ENCODE data around the gene C2CD4C. TPM values are rescaled to one million over a fixed set of nuclear protein-coding genes. Genes with fewer than 3 reads are reported as not detected.

The C2CD4C gene
- total RNA-seq, 3 donors from 2014 or later: 0.17 to 1.7 (median 0.65) TPM

DNA sequence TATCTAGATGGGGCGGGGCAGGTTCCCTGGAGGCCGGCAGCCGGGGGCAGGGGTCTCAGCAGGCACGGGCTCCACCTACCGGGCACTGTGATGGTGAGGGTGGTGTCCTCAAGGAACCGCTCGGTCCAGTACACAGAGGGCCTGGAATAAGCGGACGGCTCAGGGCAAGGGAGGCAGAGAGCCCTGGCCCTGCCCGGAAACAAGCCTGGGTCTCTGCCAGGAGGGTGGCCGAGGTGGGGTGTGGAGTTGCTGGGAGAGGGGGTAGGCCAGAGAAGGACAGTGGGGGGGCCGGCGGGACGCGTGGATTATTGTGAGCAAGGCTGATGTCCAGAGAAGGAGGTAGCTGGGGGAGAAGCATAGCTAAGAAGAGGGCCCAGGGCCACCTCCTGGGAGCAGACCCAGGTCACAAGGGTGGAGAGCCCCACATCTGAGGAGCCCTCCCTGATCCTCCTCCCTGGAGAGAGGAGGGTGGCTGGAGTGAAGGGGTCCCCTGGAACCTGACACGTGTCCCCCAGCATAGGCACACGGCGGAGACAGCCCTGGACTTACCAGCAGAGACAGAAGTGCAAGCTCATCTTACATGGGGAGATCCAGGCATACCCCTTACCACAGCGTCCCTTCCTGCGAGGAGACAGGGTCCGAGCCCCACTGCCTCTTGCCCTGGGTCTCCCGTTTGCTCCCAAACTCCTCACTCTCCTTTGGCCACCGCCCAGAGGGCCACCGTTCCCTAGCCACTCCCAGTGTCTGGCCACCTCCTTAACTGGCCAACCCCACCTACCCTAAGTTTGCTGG, 35.4 kb downstream of the C2CD4C start:
- no peaks in the 10 kb centered on the region for H3K9me3 ChIP-seq
- no peak for ATAC-seq
- no peak for DNase-seq
- H3K4me1 ChIP-seq (ENCODE audit: low read depth): no peaks in the 10 kb centered on the region
- TF ChIP-seq, protein P1, sequence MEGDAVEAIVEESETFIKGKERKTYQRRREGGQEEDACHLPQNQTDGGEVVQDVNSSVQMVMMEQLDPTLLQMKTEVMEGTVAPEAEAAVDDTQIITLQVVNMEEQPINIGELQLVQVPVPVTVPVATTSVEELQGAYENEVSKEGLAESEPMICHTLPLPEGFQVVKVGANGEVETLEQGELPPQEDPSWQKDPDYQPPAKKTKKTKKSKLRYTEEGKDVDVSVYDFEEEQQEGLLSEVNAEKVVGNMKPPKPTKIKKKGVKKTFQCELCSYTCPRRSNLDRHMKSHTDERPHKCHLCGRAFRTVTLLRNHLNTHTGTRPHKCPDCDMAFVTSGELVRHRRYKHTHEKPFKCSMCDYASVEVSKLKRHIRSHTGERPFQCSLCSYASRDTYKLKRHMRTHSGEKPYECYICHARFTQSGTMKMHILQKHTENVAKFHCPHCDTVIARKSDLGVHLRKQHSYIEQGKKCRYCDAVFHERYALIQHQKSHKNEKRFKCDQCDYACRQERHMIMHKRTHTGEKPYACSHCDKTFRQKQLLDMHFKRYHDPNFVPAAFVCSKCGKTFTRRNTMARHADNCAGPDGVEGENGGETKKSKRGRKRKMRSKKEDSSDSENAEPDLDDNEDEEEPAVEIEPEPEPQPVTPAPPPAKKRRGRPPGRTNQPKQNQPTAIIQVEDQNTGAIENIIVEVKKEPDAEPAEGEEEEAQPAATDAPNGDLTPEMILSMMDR (IDR thresholded peaks at IDR 0.05): no peak
- intact Hi-C loops (cut with DNase I, micrococcal nuclease): no loop called here
- H3K36me3 ChIP-seq (ENCODE audit: low read depth): no peaks in the 10 kb centered on the region
- no peak overlapping the region for H3K4me3 ChIP-seq

DNA sequence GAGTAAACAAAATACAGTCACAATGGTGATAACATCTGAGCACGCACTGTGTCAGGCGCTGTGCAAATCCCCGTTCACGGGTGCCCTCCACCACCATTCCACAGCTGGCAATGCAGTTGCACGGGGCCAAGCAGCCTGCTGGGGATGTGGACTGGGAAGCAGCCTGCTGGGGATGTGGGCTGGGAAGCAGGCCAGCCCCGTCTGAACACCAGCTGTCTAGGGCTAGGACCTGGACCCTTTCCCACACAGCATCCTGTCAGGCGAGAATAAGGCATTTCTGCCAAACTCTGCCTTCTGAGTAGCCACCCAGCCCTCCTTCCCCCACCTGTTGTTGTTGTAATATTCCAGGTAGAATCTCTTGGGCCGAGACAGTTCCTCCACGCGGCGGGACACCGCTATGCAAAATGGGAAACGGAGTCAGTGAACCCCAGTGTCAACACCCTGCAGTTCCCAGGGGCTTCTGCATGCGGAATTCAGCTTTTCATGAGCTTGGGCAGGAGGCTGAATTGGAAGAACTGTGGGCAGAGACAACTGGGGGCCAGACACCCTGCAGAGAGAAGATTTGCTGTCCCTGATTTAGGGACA, 36.5 kb downstream of the C2CD4C start:
- Histone ChIP-seq H3K4me3 (no peak overlapping the region), H3K9me3 (no peaks in the 10 kb centered on the region), H3K4me1 (ENCODE audit: low read depth) (no peaks in the 10 kb centered on the region), H3K36me3 (ENCODE audit: low read depth) (no peaks in the 10 kb centered on the region)
- TF ChIP-seq, protein P1 (IDR thresholded peaks at IDR 0.05): no peak
- peak; percentile 53 for ATAC-seq
- intact Hi-C loops (cut with DNase I, micrococcal nuclease): no loop called here
- peak in 1 of 3 donors; percentile 28 for DNase-seq

DNA sequence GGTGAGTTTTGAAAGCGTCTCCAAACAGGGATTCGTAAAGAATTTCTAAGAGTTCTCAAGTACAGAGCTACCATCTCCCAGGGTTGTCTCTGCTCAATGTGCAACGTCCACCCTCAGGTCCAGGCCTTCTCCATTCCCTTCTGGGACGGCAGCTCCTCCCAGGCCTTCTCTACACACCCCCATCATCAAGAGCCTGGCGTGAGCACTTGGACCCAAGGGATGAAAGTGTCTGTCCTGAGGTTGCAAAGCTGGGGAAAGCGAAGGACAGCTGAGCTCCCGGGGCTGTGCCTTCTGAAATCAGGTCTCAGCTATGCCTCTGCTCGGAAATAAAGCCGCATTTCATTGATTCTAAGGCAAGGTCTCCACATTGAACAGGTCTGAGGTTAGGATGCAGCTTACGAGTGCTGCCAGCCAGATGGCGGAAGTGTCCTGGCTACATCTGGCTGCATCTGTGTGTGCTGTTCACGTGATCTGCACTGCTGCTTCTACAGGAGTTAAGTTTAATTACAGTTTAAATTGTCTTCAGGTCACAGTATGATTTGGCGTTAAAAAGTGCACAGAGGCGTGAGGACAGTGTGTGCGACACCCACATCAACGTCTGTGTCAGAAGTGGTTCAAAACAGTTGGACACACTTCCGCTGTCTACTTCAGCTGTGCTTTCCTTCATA, 37.3 kb downstream of the C2CD4C start:
- H3K9me3 ChIP-seq: no peaks in the 10 kb centered on the region
- H3K4me1 ChIP-seq (ENCODE audit: low read depth): no peaks in the 10 kb centered on the region
- ATAC-seq: peak; percentile 58
- no peak overlapping the region for H3K4me3 ChIP-seq
- DNase-seq: no peak
- no peaks in the 10 kb centered on the region for H3K36me3 ChIP-seq (ENCODE audit: low read depth)
- TF ChIP-seq, protein P1 (IDR thresholded peaks at IDR 0.05): no peak
- intact Hi-C loops (cut with DNase I, micrococcal nuclease): no loop called here

DNA sequence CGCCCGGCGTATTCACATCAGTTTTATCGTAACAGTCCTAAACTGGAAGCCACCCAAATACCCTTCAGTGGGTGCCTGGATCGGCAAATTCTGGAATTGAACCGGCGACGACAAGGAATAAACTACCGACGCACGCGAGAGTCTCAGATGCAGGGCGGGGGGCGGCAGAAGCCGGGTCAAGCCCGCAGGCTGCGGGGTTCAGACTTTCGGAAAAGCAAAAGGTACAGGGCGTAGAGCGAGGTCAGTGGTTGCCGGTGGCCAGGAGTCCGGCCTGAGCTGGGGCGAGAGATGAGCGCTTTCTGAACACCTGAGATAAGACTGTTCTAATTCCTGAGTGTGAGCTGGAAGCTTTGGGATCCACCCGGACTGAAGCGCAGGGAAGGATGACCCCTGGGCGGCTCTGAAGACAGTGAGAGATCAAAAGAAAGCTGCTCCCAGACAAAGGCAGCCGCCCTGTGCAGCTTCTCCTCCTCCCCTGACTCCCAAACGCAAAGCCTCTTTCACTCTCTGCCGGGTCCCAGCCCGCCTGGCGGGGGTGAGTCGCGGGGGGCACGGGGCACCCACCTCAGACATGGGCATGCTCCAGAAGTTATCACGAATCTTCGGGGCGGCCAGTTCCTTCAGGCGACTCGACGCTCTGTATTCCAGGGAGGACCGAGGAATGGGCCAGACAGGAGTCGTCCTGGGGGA, 38.2 kb downstream of the C2CD4C start:
- intact Hi-C loops (cut with DNase I, micrococcal nuclease): no loop called here
- Histone ChIP-seq H3K9me3 (no peaks in the 10 kb centered on the region), H3K36me3 (ENCODE audit: low read depth) (no peaks in the 10 kb centered on the region), H3K4me3 (no peak overlapping the region), H3K4me1 (ENCODE audit: low read depth) (no peaks in the 10 kb centered on the region)
- DNase-seq: no peak
- TF ChIP-seq, protein P1 (IDR thresholded peaks at IDR 0.05): no peak
- no peak for ATAC-seq

DNA sequence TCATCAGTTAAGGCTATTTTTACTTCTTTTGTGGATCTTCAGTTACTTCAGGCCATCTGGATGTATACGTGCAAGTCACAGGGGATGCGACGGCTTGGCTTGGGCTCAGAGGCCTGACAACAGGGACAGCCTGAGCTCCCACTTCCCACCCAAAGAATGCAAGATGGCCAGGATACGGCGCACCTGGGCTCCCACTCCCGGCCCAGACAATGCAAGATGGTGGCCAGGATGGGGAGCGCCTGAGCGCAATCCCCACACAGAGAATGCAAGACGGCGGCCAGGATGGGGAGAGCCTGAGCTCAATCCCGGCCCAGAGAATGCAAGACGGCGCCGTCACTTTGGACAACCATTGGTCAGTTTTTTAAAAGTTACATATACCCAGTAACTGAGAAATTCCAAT, 39.1 kb downstream of the C2CD4C start:
- no peak for DNase-seq
- no peak overlapping the region for H3K4me3 ChIP-seq
- no peaks in the 10 kb centered on the region for H3K9me3 ChIP-seq
- no peak for ATAC-seq
- intact Hi-C loops (cut with DNase I, micrococcal nuclease): no loop called here
- TF ChIP-seq, protein P1 (IDR thresholded peaks at IDR 0.05): no peak
- H3K4me1 ChIP-seq (ENCODE audit: low read depth): no peaks in the 10 kb centered on the region
- H3K36me3 ChIP-seq (ENCODE audit: low read depth): no peaks in the 10 kb centered on the region
